Astrocyte of the spinal cord (primary cell): ENCODE data around the gene PHPT1.
"Not testable (repeated sequence)": the region's sequence is repeated elsewhere in the genome, so short reads cannot be mapped to it uniquely, and the experiment has no call there.

Experiments
- DNase-seq: peaks from one replicate; pipeline ENCODE4 v3.0.0; 2011; ENCODE audit warnings: low read depth, low spot score
- H3K4me3 ChIP-seq: 2 replicates; pipeline ENCODE4 v1.5.1; 2011; ENCODE audit warnings: low read depth, mild to moderate bottlenecking, low read length, moderate library complexity
- CTCF ChIP-seq: IDR thresholded peaks from 2 replicates; pipeline ENCODE4 v1.5.1; 2012; ENCODE audit warnings: low read depth, mild to moderate bottlenecking, low read length, inconsistent platforms
- in situ Hi-C: cut with HindIII; loops from 2 replicates; pipeline ENCODE4 v1.10.0; 2017; ENCODE audit warnings: low sequenced_read_pairs

Gene PHPT1

GRCh38 chr9:136835162-136835931, 13.9 kb upstream of the PHPT1 start:
- H3K4me3 ChIP-seq, result no peak overlapping the region
- no peak for DNase-seq
- no peak for TF ChIP-seq CTCF
- in situ Hi-C loops, result no loop called here

- in situ Hi-C loops, result no loop called here
- H3K4me3 ChIP-seq, result no peak overlapping the region
- no peak for DNase-seq
- TF ChIP-seq CTCF, result no peak
Observed at GRCh38 chr9:136835932-136836904, 13.0 kb upstream of the PHPT1 start.

- TF ChIP-seq CTCF, result no peak
- H3K4me3 ChIP-seq, result no peak overlapping the region
- in situ Hi-C loops, result no loop called here
- DNase-seq, result no peak
Observed at GRCh38 chr9:136837146-136837855, 11.9 kb upstream of the PHPT1 start.

- in situ Hi-C loops, H3K4me3 ChIP-seq: not testable (repeated sequence)
Observed at GRCh38 chr9:136837856-136838277, 11.3 kb upstream of the PHPT1 start.

GRCh38 chr9:136838314-136839228, 10.6 kb upstream of the PHPT1 start:
- in situ Hi-C loops, result no loop called here
- H3K4me3 ChIP-seq, result no peak overlapping the region
- no peak for TF ChIP-seq CTCF
- DNase-seq, result no peak

More at GRCh38 chr9:136837856-136838277, 11.3 kb upstream of the PHPT1 start:
- DNase-seq, result not testable (repeated sequence)
